ENCODE results near the gene GOLT1A.

Gene GOLT1A

GRCh38 chr1:204216880-204217647, 3.3 kb upstream of the GOLT1A start:
- DNase-seq: no peak

GRCh38 chr1:204216236-204216635, 2.4 kb upstream of the GOLT1A start:
- DNase-seq: no peak

GRCh38 chr1:204212715-204213114, 1.1 kb downstream of the GOLT1A start:
- DNase-seq: no peak

DNA sequence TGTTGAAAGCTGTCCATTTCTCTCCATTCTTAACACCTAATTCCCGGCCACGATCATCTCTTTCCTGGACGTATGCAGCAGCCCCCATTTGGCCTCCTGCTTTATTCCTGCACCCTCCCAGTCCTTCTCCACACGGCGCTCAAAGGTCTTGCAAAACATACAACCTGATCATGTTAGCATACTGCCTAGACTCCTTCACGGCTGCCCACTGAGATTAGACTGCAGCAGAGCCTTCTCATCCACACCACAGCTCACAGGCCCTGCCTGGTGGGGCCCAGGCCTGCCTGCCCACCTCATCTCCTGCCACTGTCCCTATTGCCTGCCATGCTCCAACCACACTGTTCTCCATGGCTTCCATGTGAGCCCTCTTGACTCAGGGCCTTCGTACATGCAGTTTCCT, 2.7 kb downstream of the GOLT1A start:
- DNase-seq: no peak

DNA sequence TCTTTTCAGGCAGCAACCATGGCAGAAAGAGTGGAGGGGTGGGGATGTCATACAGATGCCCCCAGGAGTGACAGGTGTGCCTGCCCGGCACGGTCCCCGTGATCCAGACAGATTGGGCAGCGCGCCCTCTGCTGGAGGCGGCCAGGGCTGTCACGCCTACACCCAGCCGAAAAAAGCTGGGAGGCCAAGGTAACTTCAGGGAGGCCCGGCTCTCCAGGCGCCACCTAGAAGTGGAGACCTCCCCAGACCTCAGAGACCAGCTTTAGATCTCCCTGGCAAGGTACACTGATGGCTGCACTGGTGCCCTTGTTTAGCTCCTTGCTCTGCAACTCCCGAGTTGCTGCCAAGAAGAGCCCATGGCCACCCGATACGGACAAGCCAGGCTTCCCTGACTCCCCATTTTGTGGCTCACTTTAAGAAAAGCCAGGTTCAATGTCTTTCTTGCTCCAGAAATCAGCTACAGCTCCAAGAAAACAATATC, 6.6 kb downstream of the GOLT1A start:
- no peak for DNase-seq

- DNase-seq: no peak
Measured at GRCh38 chr1:204206121-204206520, 7.7 kb downstream of the GOLT1A start.

DNA sequence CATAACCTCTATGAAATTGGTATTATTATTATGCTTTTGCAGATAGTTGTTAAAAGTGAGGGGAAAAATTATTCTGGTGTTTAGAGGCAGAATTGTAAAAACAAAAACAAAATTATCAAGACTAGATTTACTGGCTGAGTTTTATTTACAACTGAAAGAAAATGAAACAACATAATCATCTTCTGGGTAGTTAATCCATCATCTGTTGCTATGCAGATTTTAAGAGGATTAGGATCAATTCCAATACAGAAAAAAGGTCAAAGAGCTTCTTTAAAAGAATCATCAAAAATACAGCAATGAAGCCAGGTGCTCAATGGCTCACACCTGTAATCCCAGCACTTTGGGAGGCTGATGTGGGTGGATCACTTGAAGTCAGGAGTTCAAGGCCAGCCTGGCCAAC, 8.3 kb downstream of the GOLT1A start:
- DNase-seq: no peak

- no peak for DNase-seq
Measured at GRCh38 chr1:204204944-204205343, 8.8 kb downstream of the GOLT1A start.

- DNase-seq: no peak
Measured at GRCh38 chr1:204203206-204203767, 10.5 kb downstream of the GOLT1A start.

GRCh38 chr1:204202481-204202880, 11.3 kb downstream of the GOLT1A start:
- DNase-seq: no peak

- DNase-seq: no peak
Measured at GRCh38 chr1:204201348-204202040, 12.3 kb downstream of the GOLT1A start.

DNA sequence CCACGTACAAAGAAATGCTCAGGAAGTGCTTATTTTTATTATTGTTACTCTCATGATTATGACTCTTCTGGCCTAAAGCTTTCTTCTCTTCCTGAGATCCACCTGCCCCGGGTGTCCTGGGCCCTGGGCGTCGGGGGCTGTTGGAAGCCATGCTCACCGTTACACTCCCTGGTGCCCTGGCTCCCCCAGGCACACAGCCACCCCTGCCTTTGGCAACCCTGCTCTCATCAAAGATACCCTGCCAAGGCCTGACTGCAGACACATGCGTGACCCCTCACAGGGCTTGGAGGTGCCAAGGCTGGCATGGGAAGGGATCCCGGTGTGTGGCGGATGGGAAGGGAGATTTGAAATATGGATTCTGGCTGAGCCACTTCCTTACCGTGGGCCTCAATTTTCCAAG, 14.2 kb downstream of the GOLT1A start:
- DNase-seq: no peak

DNA sequence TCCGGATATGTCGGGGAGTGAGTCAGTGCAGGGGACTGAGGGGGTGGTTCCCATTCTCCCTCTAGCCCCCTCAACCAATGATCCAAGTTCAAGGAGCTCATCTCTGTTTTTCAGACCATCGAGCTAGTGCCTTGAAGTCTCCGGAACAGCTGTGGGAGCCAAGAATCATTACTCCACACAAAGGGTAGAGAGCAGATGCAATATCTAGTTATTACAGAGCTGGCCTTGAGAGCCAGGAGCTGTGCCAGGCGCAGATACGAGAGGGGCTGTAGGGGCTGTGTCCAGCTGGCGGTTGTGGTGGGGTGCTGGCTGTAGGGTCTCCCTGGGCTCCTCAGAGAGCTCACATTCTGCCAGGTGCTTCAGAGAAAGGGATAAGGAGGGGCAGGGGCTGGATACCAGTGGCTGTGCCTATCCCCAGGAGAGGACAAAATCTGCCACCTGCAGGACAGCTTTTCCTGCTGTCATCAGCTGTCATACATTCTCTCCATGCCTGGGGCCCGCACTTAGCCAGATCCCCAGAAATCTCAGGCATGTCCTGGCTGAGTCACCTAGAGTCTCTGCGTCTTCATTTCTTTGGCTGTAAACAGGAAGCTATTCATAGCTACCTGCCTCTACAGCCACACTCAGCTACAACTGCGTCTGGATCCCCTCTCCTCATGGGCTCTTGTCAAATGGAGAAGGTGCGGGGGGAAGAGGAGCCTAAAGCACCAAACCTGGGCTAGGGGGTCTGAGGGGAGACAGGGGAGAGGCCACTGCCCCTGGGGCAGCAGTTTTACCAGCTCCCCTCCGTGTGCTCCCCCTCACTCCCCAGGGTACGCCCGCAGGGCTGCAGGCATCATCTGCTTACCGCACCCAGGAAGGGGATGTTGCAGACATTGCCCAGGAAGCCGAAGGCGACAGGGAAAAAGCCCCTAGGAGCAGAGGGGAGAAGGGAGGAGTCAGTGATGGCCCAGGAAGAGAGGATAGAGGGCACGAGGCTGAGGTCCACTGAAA, 15.1 kb downstream of the GOLT1A start:
- no peak for DNase-seq

GRCh38 chr1:204197068-204197467, 16.7 kb downstream of the GOLT1A start:
- DNase-seq: no peak

GRCh38 chr1:204196068-204196795, 17.6 kb downstream of the GOLT1A start, which contains the start of gene KISS1:
Gene KISS1 (minus strand): TSS chr1:204196491. CDS start chr1:204192876, 3,615 bp downstream.
- no peak for DNase-seq

GRCh38 chr1:204194771-204195170, 19.0 kb downstream of the GOLT1A start:
- DNase-seq: no peak

DNA sequence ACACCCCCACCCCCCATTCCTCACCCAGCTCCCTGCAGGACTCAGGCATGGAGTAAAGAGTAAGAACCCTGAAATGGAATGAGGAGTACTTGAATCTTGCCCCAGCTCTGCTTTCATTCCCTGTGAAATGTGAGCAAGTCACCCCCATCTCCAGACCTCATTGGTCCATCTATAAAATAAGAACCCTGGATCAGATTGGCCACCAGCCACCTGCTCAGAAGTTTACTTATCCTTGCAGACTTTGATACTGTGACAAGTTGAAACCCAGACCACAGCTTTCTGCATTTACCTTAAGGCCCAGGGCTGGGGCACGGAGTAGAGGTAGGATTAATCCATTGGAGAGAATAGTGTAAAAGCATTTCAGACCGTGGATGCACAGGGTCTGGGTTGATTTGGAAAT, 19.7 kb downstream of the GOLT1A start:
- no peak for DNase-seq

DNA sequence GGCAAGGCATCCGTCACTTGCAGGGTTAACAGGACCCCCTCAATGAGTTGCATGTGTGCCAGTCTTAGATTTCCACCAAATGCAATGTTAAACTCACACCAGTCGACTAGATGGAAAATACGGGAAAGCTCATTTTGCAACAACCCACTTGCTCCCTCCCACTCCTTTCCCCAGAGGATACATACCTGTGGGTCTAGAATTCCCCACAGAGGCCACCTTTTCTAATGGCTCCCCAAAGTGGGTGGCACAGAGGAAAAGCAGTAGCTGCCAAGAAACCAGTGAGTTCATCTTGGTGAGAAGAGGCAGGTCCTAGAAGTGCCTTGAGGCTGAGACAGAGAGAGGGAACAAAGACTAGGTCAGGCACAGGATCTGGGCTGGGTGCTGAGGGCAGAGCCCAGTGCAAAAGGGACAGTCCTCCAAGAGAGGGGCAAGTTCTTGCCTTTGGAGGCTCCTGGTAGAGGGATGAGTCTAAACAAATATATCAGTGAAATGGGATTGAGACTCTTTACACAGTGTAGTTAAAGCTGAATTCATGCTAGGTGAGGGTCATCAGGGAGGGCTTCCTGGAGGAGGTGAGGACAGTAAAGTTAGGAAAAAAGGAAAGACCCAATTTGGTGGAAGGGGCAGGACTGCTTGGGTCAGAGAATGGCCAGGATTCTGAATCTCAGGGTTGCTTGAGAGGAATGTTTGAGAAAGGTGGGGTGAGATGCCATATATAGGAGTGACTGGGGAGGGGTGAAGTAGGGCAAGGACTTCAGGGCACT, 21.0 kb downstream of the GOLT1A start:
- no peak for DNase-seq

- no peak for DNase-seq
Measured at GRCh38 chr1:204192046-204192445, 21.7 kb downstream of the GOLT1A start.

DNA sequence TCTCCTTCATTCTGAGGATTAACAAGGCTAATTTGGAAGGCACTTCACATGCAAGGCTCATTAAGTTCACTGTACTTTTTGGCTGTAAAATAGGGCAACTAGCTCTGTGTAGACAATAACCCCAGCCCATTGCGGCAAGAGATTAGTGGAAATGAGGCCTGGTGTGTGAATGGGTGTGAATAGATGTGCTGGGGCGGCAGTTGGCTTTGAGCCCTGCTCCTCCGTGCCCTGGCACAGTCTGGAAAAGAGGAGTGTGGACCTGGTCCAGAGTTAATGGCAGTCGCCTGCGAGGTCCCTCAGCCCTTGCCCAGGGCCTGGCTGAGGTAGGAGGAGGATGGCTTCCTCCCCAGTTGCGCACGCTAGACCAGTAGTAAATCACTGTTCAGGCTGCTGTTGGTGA, 22.3 kb downstream of the GOLT1A start:
- no peak for DNase-seq

Data from MV-4-11 (cell line).